Lower leg skin (tissue), 4 donors: ENCODE measurements around the gene LRRC46. TPM values are rescaled to one million over a fixed set of nuclear protein-coding genes. Genes with fewer than 3 reads are reported as not detected.
A peak's percentile ranks its signal among the peaks of the same experiment; 100 is the strongest.

Experiments used
- DNase-seq, 2 donors: peaks; one replicate each; pipeline ENCODE4 v3.0.0-alpha.2; 2019; ENCODE audit warnings: low spot score in 2 of 2
- H3K4me3 ChIP-seq: fragments of 200-600 bp; sonication (generic); 2 replicates; pipeline ENCODE4 v1.5.1; 2017; ENCODE audit warnings: mild to moderate bottlenecking, low read depth; ENCODE audit not compliant: poor library complexity, severe bottlenecking
- CTCF ChIP-seq, 3 donors: fragments of 450-650 bp; IDR thresholded peaks; one replicate each; pipeline ENCODE4 v1.5.1; 2016; ENCODE audit warnings: antibody characterized with exemption in 3 of 3, mild to moderate bottlenecking in 3 of 3, moderate library complexity in 2 of 3
- POLR2A ChIP-seq, 2 donors: fragments of 450-650 bp; IDR thresholded peaks; one replicate each; pipeline ENCODE4 v1.6.1; 2016 to 2017; ENCODE audit warnings: antibody characterized with exemption in 2 of 2, mild to moderate bottlenecking in 1 of 2, moderate library complexity in 1 of 2
- WGBS, 2 donors: methylation state at CpG; one replicate each; pipeline ENCODE4 v1.1.5; 2018; 5-methylcytosine and 5-hydroxymethylcytosine counted together
- intact Hi-C: fragments of 100-400 bp; cut with DNase I; formaldehyde crosslinking; loops from one replicate; pipeline ENCODE4 v1.15.0; 2023; ENCODE audit warnings: low total_unique reads
- total RNA-seq, 4 donors: library from RNA; depleted of rRNA; stranded (reverse); fragments of >200 nt; gene quantifications; one replicate each; pipeline ENCODE4 v1.1.0, GENCODE V29; 2016

LRRC46 gene
- total RNA-seq, 4 donors from 2014 or later: not detected

GRCh38 chr17:47802341-47803022 lies 29.0 kb upstream of the LRRC46 start:
- TF ChIP-seq CTCF (IDR thresholded peaks at IDR 0.05) (no peak), POLR2A (IDR thresholded peaks at IDR 0.05) (no peak)
- WGBS, 2 donors: 31 to 32% methylated on average over 9 of the region's 9 CpGs
- peak in 1 of 2 donors; percentile 82 for DNase-seq
- no peak overlapping the region for H3K4me3 ChIP-seq
- intact Hi-C loops: no loop called here

GRCh38 chr17:47803201-47803600 lies 28.3 kb upstream of the LRRC46 start:
- peak in 1 of 2 donors; percentile 32 for DNase-seq
- intact Hi-C loops: no loop called here
- H3K4me3 ChIP-seq: no peak overlapping the region
- TF ChIP-seq POLR2A (IDR thresholded peaks at IDR 0.05): no peak
- TF ChIP-seq CTCF (IDR thresholded peaks at IDR 0.05): no peak
- WGBS, 2 donors: 55 to 74% methylated on average over 5 of the region's 5 CpGs

- intact Hi-C loops: no loop called here
- 77% methylated on average over 6 of the region's 6 CpGs for WGBS, 2 donors
- H3K4me3 ChIP-seq: no peak overlapping the region
- peak in 1 of 2 donors; percentile 50 for DNase-seq
- TF ChIP-seq POLR2A (IDR thresholded peaks at IDR 0.05): no peak
- no peak for TF ChIP-seq CTCF (IDR thresholded peaks at IDR 0.05)
These were observed 27.7 kb upstream of the LRRC46 start for GRCh38 chr17:47803751-47804150.

GRCh38 chr17:47804461-47804860 lies 27.0 kb upstream of the LRRC46 start:
- TF ChIP-seq CTCF (IDR thresholded peaks at IDR 0.05) (no peak), POLR2A (IDR thresholded peaks at IDR 0.05) (no peak)
- intact Hi-C loops: no loop called here
- no peak overlapping the region for H3K4me3 ChIP-seq
- peak in 1 of 2 donors; percentile 40 for DNase-seq
- WGBS, 2 donors: 64 to 70% methylated on average over 3 of the region's 3 CpGs

- WGBS, 2 donors: 81 to 91% methylated on average over 16 of the region's 16 CpGs
- DNase-seq: peak in 1 of 2 donors; percentile 56
- intact Hi-C loops: no loop called here
- TF ChIP-seq POLR2A (IDR thresholded peaks at IDR 0.05): no peak
- no peak for TF ChIP-seq CTCF (IDR thresholded peaks at IDR 0.05)
- no peak overlapping the region for H3K4me3 ChIP-seq
These were observed 25.2 kb upstream of the LRRC46 start for GRCh38 chr17:47806026-47806912.
